Activated T-cell treated with anti-CD3 and anti-CD28 coated beads, Interleukin-2, amount 50 U/mL, for 24 hours (primary cell): ENCODE results near the gene TNXB.

ENCODE experiments used
- DNase-seq: peaks from one replicate; pipeline ENCODE4 v3.0.0-alpha.2; 2020
- H3K27ac Mint-ChIP-seq: 2 replicates; pipeline ENCODE4 v1.8.0; 2020; ENCODE audit warnings: mild to moderate bottlenecking, mixed read lengths
- H3K27me3 Mint-ChIP-seq: 2 replicates; pipeline ENCODE4 v1.8.0; 2020; ENCODE audit warnings: mixed read lengths
- H3K36me3 Mint-ChIP-seq: 2 replicates; pipeline ENCODE4 v1.8.0; 2020; ENCODE audit warnings: low read depth, mixed read lengths
- H3K4me1 Mint-ChIP-seq: 2 replicates; pipeline ENCODE4 v1.8.0; 2020; ENCODE audit warnings: low read depth, mixed read lengths
- H3K4me3 Mint-ChIP-seq: 2 replicates; pipeline ENCODE4 v1.8.0; 2020; ENCODE audit warnings: mild to moderate bottlenecking, moderate library complexity, mixed read lengths
- H3K9me3 Mint-ChIP-seq: 2 replicates; pipeline ENCODE4 v1.8.0; 2020; ENCODE audit warnings: mixed read lengths

TNXB gene

GRCh38 chr6:32089082-32089828, 19.9 kb downstream of the TNXB start:
- peaks cover 11% of the 10 kb centered on the region for H3K4me1 Mint-ChIP-seq
- no peaks in the 10 kb centered on the region for H3K9me3 Mint-ChIP-seq
- H3K4me3 Mint-ChIP-seq, result no peak overlapping the region
- DNase-seq, result no peak
- H3K36me3 Mint-ChIP-seq, result no peaks in the 10 kb centered on the region
- peaks cover 62% of the 10 kb centered on the region for H3K27me3 Mint-ChIP-seq
- no peak overlapping the region for H3K27ac Mint-ChIP-seq

- H3K36me3 Mint-ChIP-seq, result no peaks in the 10 kb centered on the region
- no peak overlapping the region for H3K4me3 Mint-ChIP-seq
- no peaks in the 10 kb centered on the region for H3K9me3 Mint-ChIP-seq
- no peak overlapping the region for H3K27ac Mint-ChIP-seq
- peaks cover 66% of the 10 kb centered on the region for H3K27me3 Mint-ChIP-seq
- peaks cover 11% of the 10 kb centered on the region for H3K4me1 Mint-ChIP-seq
- DNase-seq, result no peak
Observed at GRCh38 chr6:32088487-32089049, 20.6 kb downstream of the TNXB start.

DNA sequence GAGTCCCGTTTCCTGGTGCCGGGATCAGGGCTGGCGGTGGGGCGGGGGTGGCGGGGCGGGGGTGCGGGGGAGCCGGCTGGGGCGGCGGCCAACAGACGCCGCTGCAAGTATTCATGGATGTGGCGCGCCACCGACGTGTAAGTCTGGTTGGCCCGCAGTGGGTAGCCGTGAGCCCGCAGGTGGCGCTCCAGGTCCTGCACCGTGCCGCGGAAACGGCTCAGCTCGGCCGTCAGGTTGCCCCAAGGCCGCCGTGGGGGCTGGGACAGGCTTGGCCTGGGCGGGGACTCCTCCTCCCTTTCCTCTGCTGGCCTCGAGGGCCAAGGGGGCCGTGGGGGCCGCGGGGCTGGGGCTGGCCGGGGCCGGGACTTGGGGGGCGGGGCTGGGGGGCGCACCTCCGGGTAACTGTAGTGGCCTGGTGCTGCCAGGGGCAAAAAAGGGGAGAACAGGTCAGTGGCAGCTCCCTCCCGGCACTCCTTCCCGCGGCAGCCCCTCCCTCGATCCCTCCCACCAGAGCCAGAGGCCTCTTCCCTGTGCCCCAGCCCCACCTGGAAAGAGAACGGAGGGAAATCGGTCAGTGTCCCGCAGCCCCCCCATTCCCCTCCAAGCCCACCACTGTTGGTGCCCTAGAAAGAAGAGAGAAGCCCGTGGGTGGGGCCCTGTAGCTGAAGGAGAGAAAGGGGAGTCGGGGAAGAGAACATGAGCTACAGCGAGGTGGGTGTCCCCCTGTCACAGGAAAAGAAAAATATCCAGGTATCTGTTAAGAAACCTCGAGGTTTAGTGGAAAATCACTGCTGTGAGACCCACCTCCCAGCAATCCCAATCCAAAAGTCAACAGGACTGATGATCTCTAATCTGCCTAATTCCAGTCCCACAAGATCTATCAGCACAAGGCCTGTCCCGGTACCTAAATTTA, 21.3 kb downstream of the TNXB start:
- DNase-seq, result peak; percentile 78
- Mint-ChIP-seq H3K4me3 (no peak overlapping the region), H3K4me1 (peaks cover 11% of the 10 kb centered on the region), H3K27me3 (peaks cover 63% of the 10 kb centered on the region), H3K36me3 (no peaks in the 10 kb centered on the region), H3K27ac (no peak overlapping the region), H3K9me3 (no peaks in the 10 kb centered on the region)

- Mint-ChIP-seq H3K9me3 (no peaks in the 10 kb centered on the region), H3K4me3 (no peak overlapping the region), H3K27me3 (peaks cover 69% of the 10 kb centered on the region), H3K27ac (peak overlapping the region; percentile 76), H3K4me1 (peaks cover 11% of the 10 kb centered on the region), H3K36me3 (no peaks in the 10 kb centered on the region)
- DNase-seq, result peak; percentile 43
Observed at GRCh38 chr6:32086661-32087573, 22.2 kb downstream of the TNXB start.

GRCh38 chr6:32085759-32086459, 23.2 kb downstream of the TNXB start:
- no peak for DNase-seq
- H3K36me3 Mint-ChIP-seq, result no peaks in the 10 kb centered on the region
- no peaks in the 10 kb centered on the region for H3K9me3 Mint-ChIP-seq
- peaks cover 70% of the 10 kb centered on the region for H3K27me3 Mint-ChIP-seq
- H3K27ac Mint-ChIP-seq, result no peak overlapping the region
- no peak overlapping the region for H3K4me3 Mint-ChIP-seq
- peaks cover 11% of the 10 kb centered on the region for H3K4me1 Mint-ChIP-seq

GRCh38 chr6:32084780-32085179, 24.4 kb downstream of the TNXB start:
- Mint-ChIP-seq H3K27ac (no peak overlapping the region), H3K36me3 (no peaks in the 10 kb centered on the region), H3K27me3 (peaks cover 60% of the 10 kb centered on the region), H3K9me3 (no peaks in the 10 kb centered on the region), H3K4me3 (no peak overlapping the region), H3K4me1 (peaks cover 11% of the 10 kb centered on the region)
- DNase-seq, result no peak

- peaks cover 53% of the 10 kb centered on the region for H3K27me3 Mint-ChIP-seq
- no peak for DNase-seq
- no peak overlapping the region for H3K27ac Mint-ChIP-seq
- no peaks in the 10 kb centered on the region for H3K36me3 Mint-ChIP-seq
- no peak overlapping the region for H3K4me3 Mint-ChIP-seq
- H3K9me3 Mint-ChIP-seq, result no peaks in the 10 kb centered on the region
- H3K4me1 Mint-ChIP-seq, result peaks cover 11% of the 10 kb centered on the region
Observed at GRCh38 chr6:32083812-32084768, 25.0 kb downstream of the TNXB start.

- H3K4me3 Mint-ChIP-seq, result no peak overlapping the region
Observed at GRCh38 chr6:32082935-32083334, 26.2 kb downstream of the TNXB start.

GRCh38 chr6:32082478-32082877, 26.7 kb downstream of the TNXB start:
- DNase-seq, result no peak
- Mint-ChIP-seq H3K27ac (no peak overlapping the region), H3K27me3 (peaks cover 43% of the 10 kb centered on the region), H3K4me1 (peaks cover 11% of the 10 kb centered on the region), H3K9me3 (no peaks in the 10 kb centered on the region), H3K36me3 (no peaks in the 10 kb centered on the region), H3K4me3 (no peak overlapping the region)

More at GRCh38 chr6:32082935-32083334, 26.2 kb downstream of the TNXB start:
- no peaks in the 10 kb centered on the region for H3K36me3 Mint-ChIP-seq
- DNase-seq, result no peak
- H3K4me1 Mint-ChIP-seq, result peaks cover 11% of the 10 kb centered on the region
- H3K27me3 Mint-ChIP-seq, result peaks cover 43% of the 10 kb centered on the region
- H3K9me3 Mint-ChIP-seq, result no peaks in the 10 kb centered on the region
- no peak overlapping the region for H3K27ac Mint-ChIP-seq

GRCh38 chr6:32081168-32081990, 27.8 kb downstream of the TNXB start:
- Mint-ChIP-seq H3K27me3 (peaks cover 36% of the 10 kb centered on the region), H3K9me3 (no peaks in the 10 kb centered on the region), H3K4me3 (no peak overlapping the region), H3K36me3 (no peaks in the 10 kb centered on the region), H3K27ac (no peak overlapping the region), H3K4me1 (peaks cover 4% of the 10 kb centered on the region)
- DNase-seq, result no peak

DNA sequence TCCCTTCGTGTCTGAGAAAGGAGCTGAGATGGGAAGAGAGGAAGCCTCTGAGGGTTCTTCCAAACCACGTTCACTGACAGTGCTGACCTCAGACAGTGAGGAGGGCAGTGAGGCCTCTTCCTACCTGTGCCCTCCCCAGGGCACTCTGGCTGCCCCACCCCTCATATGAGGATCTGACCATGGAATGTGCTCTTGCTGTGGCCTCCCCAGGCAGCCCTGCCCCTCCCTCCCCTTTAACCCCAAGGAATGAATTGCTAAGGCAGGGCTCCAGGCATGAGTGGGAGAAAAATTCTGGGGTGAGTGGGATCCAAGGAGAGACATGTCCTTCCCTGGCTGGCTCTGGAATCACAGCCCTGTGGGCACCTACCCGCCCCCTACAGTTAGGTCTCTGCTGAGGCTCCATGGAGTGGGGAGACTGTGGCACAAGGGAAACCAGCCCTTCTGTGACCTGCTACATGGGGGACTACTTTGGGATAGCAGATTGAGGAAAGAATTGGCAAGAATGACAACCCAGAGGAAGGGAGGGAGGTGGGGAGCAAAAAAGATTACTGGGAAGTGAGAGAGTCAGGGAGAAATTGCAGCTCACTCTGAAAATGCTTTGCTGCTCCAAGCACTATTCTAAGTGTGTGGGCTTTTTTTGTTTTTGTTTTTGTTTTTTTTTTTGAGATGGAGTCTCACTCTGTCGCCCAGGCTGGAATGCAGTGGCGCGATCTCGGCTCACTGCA, 29.4 kb downstream of the TNXB start:
- Mint-ChIP-seq H3K4me3 (no peak overlapping the region), H3K4me1 (no peaks in the 10 kb centered on the region), H3K27ac (no peak overlapping the region), H3K27me3 (peaks cover 20% of the 10 kb centered on the region), H3K9me3 (no peaks in the 10 kb centered on the region), H3K36me3 (no peaks in the 10 kb centered on the region)
- no peak for DNase-seq
